Measurements from ENCODE around the gene FGFBP3. TPM values are rescaled to one million over a fixed set of nuclear protein-coding genes. Genes with fewer than 3 reads are reported as not detected.

Gene FGFBP3
- total and polyA plus RNA-seq, 2 of the 13 experiments (the other 11 are each of a cell fraction or from before 2014, with no cell fraction given) = 0.50 to 2.0 TPM

DNA sequence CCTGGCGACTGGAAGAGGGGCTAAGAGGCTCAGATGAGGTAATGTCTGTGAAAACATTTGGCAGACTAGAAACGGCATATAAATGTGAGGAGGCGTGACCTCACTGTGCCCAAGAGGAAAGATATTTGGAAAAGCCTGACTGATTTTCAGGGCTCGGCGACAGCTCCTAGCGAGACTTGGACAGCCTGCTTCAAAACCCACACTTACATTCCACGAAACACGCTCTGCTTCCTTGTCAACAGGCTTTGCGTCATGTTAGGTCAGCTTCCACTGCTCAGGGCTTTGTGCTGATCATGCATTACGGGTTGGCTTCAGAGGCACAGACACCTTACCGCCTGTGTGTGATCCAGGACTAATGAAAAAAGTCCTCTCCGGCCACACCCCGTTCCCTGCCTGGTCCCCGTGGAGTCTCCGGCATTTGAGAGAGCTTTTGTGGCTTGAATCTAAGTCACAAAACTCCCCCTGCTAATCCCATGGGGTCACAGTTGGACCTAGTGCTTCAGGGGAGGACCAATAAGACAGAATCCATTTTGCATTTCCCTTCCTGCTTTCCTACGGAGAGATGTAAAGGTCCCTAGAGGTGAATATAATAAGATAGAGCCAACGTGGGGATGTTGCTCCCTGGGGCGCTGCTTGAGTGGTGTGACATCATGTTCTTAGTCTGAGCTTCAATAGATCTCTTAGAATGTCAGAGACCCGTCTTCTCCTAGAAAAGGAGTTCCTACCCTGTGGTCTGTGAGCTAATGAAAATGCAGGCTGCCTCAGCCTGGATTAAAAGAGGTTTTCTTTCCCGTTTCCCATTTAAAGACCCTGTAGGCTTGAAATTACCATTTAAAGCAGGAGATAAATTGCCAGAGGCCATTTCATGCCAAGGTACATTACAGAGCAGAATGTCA, 25.5 kb downstream of the FGFBP3 start:
- BruUV-seq (replicated peaks) = no TSS peak
- FAIRE-seq = no peak
- DNase-seq (ENCODE audit: low spot score) = peak; percentile 8
- Histone ChIP-seq H4K20me1 (ENCODE audit: insufficient read depth, low read length) (no peaks in the 10 kb centered on the region), H3K4me2 (ENCODE audit: low read depth, low read length) (peak overlapping the region; percentile 79), H3K27ac (ENCODE audit: extremely low read length, insufficient read depth, low read length) (no peak overlapping the region), H3K9ac (ENCODE audit: insufficient read depth, low read depth, low read length) (peak overlapping the region; percentile 16), H3K4me3 (replicated peaks in 1 of 3; ENCODE audit: insufficient read depth in 1 of 3, low read depth in 2 of 3, low read length in 3 of 3) (peak overlapping the region in 2 of 3 experiments; percentile 15 to 54; a peak in 3 of 6 replicates), H3K27me3 (ENCODE audit: control insufficient read depth in 1 of 2, insufficient read depth in 2 of 2, low read length in 2 of 2) (peaks cover 0 to 10% of the 10 kb centered on the region in 2 experiments; a peak in 2 of 5 replicates), H3K9me3 (ENCODE audit: low read length) (no peaks in the 10 kb centered on the region), H3K36me3 (replicated peaks in 1 of 2; ENCODE audit: control insufficient read depth in 1 of 2, insufficient read depth in 2 of 2, low read length in 2 of 2) (no peaks in the 10 kb centered on the region), H3K4me1 (ENCODE audit: insufficient read depth, low read length) (peaks cover 45% of the 10 kb centered on the region), H2AFZ (ENCODE audit: low read length) (peak overlapping the region; percentile 87), H3K79me2 (ENCODE audit: insufficient read depth, low read length) (no peaks in the 10 kb centered on the region)
- in situ Hi-C loops (cut with HindIII; ENCODE audit: extremely low pct_ligation_motif_present, low pct_unique_long_range_greater_than_20kb) (no loop called here), intact Hi-C loops (cut with micrococcal nuclease; ENCODE audit: unreplicated experiment) (no loop called here)
- POLR2A ChIA-PET = no interaction called here
- peak; percentile 58 for ATAC-seq
- CTCF ChIA-PET (ENCODE audit: low intra/inter-chr PET ratio, low total read pairs) = no interaction called here
- 28% methylated on average over 15 of the region's 20 CpGs for WGBS (ENCODE audit: low lambda C conversion rate)
- TF ChIP-seq ZNF687 (CRISPR knock-in tag; IDR thresholded peaks at IDR 0.05) (peak; percentile 13; the same call in 1 of the 2 replicates), KLF13 (CRISPR knock-in tag; IDR thresholded peaks at IDR 0.05) (no peak), SCMH1 (CRISPR knock-in tag; IDR thresholded peaks at IDR 0.05; ENCODE audit: borderline replicate concordance) (no peak), MAFK (conservative IDR thresholded peaks at IDR 0.05 in 1 of 2, IDR thresholded peaks at IDR 0.05 in 1 of 2; ENCODE audit: low read length in 2 of 2) (peak; percentile 87 to 92), HNF4A (CRISPR knock-in tag; IDR thresholded peaks at IDR 0.05) (no peak), FOXK1 (CRISPR knock-in tag; IDR thresholded peaks at IDR 0.05; ENCODE audit: borderline replicate concordance, low read depth) (no peak), TEAD3 (CRISPR knock-in tag; optimal IDR thresholded peaks at IDR 0.05; ENCODE audit: borderline replicate concordance) (peak; percentile 17), MED1 (CRISPR knock-in tag; IDR thresholded peaks at IDR 0.05) (no peak), JUN (CRISPR knock-in tag; IDR thresholded peaks at IDR 0.05) (no peak), RBFOX2 (IDR thresholded peaks at IDR 0.05; ENCODE audit: low read depth, low read length) (no peak), ARID3A (IDR thresholded peaks at IDR 0.05; ENCODE audit: low read depth, low read length) (no peak), ATF4 (CRISPR knock-in tag; IDR thresholded peaks at IDR 0.05) (0 out of 4 replicates have a peak, but pooled peaks of 1 of the 2 experiments have one; percentile 18), HNRNPLL (IDR thresholded peaks at IDR 0.05; ENCODE audit: low read depth, low read length, poor library complexity, severe bottlenecking) (no peak), TBX2 (CRISPR knock-in tag; IDR thresholded peaks at IDR 0.05; ENCODE audit: borderline replicate concordance) (no peak), LCORL (IDR thresholded peaks at IDR 0.05) (no peak), LCORL (CRISPR knock-in tag; IDR thresholded peaks at IDR 0.05) (peak; percentile 10; the same call in 1 of the 2 replicates), FOXA1 (IDR thresholded peaks at IDR 0.05) (no peak), FOXA1 (CRISPR knock-in tag; IDR thresholded peaks at IDR 0.05) (0 out of 2 replicates have a peak, but pooled peaks have one; percentile 18)

Measured in HepG2 (cell line).